Lower leg skin (tissue), 3 donors: Measurements from ENCODE around the gene ZCWPW1.

Experiments
- CTCF ChIP-seq, 3 donors: fragments of 450-650 bp; IDR thresholded peaks; one replicate each; pipeline ENCODE4 v1.5.1; 2016; ENCODE audit warnings: antibody characterized with exemption in 3 of 3, mild to moderate bottlenecking in 3 of 3, moderate library complexity in 2 of 3
- POLR2A ChIP-seq, 2 donors: fragments of 450-650 bp; IDR thresholded peaks; one replicate each; pipeline ENCODE4 v1.6.1; 2016 to 2017; ENCODE audit warnings: antibody characterized with exemption in 2 of 2, mild to moderate bottlenecking in 1 of 2, moderate library complexity in 1 of 2

GRCh38 chr7:100384628-100385294 is 43.7 kb downstream of the ZCWPW1 start:
- TF ChIP-seq CTCF (IDR thresholded peaks at IDR 0.05) (no peak), POLR2A (IDR thresholded peaks at IDR 0.05) (no peak)
